ENCODE results near the gene KRTAP10-6.

DNA sequence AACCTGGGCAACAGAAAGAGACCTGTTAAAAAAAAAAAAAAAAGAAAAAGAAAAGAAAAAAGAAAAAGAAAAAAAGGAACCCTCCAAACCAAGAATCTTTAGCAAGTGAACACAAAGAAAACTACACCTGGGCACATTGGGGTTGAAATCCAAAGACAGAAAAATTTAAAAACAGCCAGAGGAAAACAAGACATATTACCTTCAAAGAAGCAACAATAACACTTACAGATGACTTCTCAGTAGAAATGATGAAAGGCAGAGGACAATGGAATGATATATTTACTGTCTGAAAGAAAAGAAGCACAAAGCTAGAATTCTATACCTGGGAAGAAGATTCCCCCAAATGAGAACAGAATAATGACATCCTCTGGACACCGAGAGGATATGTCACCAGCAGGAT, 49.6 kb downstream of the KRTAP10-6 start:
- no peak for TF ChIP-seq POLR2A (IDR thresholded peaks at IDR 0.05; ENCODE audit: low read length)
- no peak for TF ChIP-seq GATA1 (IDR thresholded peaks at IDR 0.05; ENCODE audit: low read depth, low read length)

Data from erythroblast (primary cell).